ENCODE data around the gene GSTA4. TPM values are rescaled to one million over a fixed set of nuclear protein-coding genes. Genes with fewer than 3 reads are reported as not detected.

Gene GSTA4
- total RNA-seq, 1 donor: 25.9 TPM

DNA sequence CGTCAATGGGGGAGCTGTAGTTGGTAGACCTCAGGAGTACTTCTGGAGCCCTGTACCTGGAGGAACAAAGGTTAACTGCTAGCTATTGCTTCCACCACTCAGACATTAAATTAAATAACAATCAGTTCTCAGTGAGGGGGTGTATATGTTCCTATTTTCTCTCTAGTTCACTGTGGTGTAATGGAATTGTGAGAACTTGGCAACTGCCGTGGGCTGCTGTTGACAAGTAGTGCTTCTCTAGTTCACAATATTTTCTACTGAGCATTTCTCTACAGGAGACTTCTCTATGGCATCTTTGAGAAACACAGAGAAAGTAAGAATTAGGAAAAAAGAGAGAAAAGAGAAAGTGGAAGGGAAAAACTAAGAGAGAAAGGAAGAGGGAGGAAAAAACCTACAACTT lies 23.4 kb upstream of the GSTA4 start:
- no peak for DNase-seq (ENCODE audit: low read depth)
- TF ChIP-seq, protein P1, sequence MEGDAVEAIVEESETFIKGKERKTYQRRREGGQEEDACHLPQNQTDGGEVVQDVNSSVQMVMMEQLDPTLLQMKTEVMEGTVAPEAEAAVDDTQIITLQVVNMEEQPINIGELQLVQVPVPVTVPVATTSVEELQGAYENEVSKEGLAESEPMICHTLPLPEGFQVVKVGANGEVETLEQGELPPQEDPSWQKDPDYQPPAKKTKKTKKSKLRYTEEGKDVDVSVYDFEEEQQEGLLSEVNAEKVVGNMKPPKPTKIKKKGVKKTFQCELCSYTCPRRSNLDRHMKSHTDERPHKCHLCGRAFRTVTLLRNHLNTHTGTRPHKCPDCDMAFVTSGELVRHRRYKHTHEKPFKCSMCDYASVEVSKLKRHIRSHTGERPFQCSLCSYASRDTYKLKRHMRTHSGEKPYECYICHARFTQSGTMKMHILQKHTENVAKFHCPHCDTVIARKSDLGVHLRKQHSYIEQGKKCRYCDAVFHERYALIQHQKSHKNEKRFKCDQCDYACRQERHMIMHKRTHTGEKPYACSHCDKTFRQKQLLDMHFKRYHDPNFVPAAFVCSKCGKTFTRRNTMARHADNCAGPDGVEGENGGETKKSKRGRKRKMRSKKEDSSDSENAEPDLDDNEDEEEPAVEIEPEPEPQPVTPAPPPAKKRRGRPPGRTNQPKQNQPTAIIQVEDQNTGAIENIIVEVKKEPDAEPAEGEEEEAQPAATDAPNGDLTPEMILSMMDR (IDR thresholded peaks at IDR 0.05; ENCODE audit: insufficient read depth, low read depth, low read length): no peak
- no peak overlapping the region for H3K4me3 ChIP-seq (ENCODE audit: low read depth, low read length)

- TF ChIP-seq, protein P1 (IDR thresholded peaks at IDR 0.05; ENCODE audit: insufficient read depth, low read depth, low read length): no peak
- DNase-seq (ENCODE audit: low read depth): no peak
Measured at GRCh38 chr6:53015486-53015885, 20.4 kb upstream of the GSTA4 start.

GRCh38 chr6:53014744-53015143 lies 19.7 kb upstream of the GSTA4 start:
- TF ChIP-seq, protein P1 (IDR thresholded peaks at IDR 0.05; ENCODE audit: insufficient read depth, low read depth, low read length): no peak
- no peak overlapping the region for H3K4me3 ChIP-seq (ENCODE audit: low read depth, low read length)
- DNase-seq (ENCODE audit: low read depth): peak; percentile 38

More at GRCh38 chr6:53015486-53015885, 20.4 kb upstream of the GSTA4 start:
- H3K4me3 ChIP-seq (ENCODE audit: low read depth, low read length): no peak overlapping the region

DNA sequence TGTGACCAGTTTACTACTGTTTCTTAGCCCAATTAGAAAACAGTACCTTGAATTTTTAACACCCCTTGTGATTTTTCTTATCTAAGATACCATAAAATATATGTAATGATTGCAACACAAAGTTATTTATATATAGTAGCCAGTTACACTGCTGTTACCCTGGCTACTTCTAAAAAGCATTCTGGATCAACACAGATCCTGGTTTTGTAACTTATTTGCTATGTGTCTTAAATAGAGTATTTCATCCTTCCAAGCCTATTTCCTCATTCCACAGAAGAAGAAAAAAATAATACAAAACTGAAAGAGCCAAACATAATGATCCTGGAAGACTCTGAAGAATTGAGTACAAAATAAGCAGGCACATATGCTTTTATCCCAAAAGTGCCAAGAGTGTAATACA lies 19.0 kb upstream of the GSTA4 start:
- TF ChIP-seq, protein P1 (IDR thresholded peaks at IDR 0.05; ENCODE audit: insufficient read depth, low read depth, low read length): no peak
- peak; percentile 84 for DNase-seq (ENCODE audit: low read depth)
- H3K4me3 ChIP-seq (ENCODE audit: low read depth, low read length): no peak overlapping the region

DNA sequence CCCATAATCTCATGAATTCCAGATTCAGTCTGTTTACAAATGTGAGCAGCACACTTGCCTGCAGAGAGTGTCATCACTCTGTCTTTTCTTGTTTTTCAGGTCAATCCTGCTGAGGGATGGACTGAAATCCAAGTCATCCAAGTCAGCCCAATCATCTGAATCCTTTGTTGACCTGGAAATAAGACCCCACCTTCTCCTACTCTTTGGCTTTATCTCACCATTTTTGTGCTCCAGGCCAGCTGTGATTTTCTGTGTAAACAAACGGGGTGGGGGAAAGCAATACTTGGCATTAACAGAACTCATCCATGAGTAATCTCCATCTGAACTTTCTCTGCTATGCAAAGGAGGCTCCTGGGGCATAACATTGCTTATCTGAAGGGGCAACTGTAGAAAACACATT lies 16.9 kb upstream of the GSTA4 start:
- no peak overlapping the region for H3K4me3 ChIP-seq (ENCODE audit: low read depth, low read length)
- DNase-seq (ENCODE audit: low read depth): peak; percentile 28
- TF ChIP-seq, protein P1 (IDR thresholded peaks at IDR 0.05; ENCODE audit: insufficient read depth, low read depth, low read length): no peak

DNA sequence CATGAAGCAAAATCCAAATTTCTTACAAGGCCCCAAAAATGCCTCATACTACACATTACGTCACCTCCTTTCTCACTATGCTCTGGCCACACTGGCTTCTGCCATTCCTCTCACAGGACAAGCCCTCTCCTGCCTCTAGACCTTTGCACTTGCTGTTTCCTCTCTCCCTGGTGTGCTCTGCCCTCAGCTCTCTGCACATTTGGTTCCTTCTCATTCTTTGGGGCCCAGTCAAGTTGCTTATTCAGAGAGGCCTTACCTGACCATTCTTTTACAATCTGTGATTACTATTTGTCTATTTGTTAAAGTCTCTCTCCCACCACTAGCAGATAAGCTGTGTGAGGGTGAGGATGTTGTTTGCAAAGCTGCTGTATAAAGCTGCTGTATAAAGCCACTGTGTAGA lies 15.4 kb upstream of the GSTA4 start:
- TF ChIP-seq, protein P1 (IDR thresholded peaks at IDR 0.05; ENCODE audit: insufficient read depth, low read depth, low read length): no peak
- no peak overlapping the region for H3K4me3 ChIP-seq (ENCODE audit: low read depth, low read length)
- no peak for DNase-seq (ENCODE audit: low read depth)

DNA sequence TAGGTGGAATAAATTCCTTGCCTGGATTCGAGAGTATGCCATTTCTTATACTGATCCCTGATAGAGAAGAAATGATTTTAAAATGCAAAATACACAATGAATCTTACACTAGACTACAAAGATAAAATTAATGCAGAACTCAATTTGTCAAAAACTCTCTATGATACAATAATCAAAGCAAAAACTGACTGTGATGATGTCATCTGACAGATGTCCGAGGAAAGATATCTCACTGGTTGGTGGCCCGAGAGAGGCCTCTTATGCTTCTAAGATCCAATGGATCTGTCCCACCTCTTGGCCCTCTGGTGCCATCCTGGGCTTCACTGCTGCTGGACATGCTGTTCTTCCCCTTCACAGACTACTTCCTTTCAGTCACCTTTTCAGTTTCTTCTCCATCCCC lies 14.4 kb upstream of the GSTA4 start:
- no peak overlapping the region for H3K4me3 ChIP-seq (ENCODE audit: low read depth, low read length)
- DNase-seq (ENCODE audit: low read depth): no peak
- TF ChIP-seq, protein P1 (IDR thresholded peaks at IDR 0.05; ENCODE audit: insufficient read depth, low read depth, low read length): no peak

Measured in fibroblast of villous mesenchyme (primary cell).